HL-60 (cell line): Measurements from ENCODE around the gene BHMT2.
A peak's percentile ranks its signal among the peaks of the same experiment; 100 is the strongest.

Source experiments
- POLR2AphosphoS5 ChIP-seq: IDR thresholded peaks from 2 replicates; pipeline ENCODE4 v1.6.1; 2012; ENCODE audit warnings: low read depth
- SPI1 ChIP-seq: IDR thresholded peaks from 2 replicates; pipeline ENCODE4 v1.6.1; 2012; ENCODE audit warnings: low read depth, mild to moderate bottlenecking, borderline replicate concordance
- TF ChIP-seq, protein P1 (sequence below): IDR thresholded peaks from one replicate; pipeline ENCODE4 v1.5.1; 2011; ENCODE audit warnings: low read length, control low read depth, inconsistent platforms; ENCODE audit not compliant: insufficient read depth
- TF ChIP-seq, protein P2 (sequence below): IDR thresholded peaks from 2 replicates; pipeline ENCODE4 v1.6.1; 2012; ENCODE audit warnings: low read depth; ENCODE audit not compliant: insufficient replicate concordance

DNA sequence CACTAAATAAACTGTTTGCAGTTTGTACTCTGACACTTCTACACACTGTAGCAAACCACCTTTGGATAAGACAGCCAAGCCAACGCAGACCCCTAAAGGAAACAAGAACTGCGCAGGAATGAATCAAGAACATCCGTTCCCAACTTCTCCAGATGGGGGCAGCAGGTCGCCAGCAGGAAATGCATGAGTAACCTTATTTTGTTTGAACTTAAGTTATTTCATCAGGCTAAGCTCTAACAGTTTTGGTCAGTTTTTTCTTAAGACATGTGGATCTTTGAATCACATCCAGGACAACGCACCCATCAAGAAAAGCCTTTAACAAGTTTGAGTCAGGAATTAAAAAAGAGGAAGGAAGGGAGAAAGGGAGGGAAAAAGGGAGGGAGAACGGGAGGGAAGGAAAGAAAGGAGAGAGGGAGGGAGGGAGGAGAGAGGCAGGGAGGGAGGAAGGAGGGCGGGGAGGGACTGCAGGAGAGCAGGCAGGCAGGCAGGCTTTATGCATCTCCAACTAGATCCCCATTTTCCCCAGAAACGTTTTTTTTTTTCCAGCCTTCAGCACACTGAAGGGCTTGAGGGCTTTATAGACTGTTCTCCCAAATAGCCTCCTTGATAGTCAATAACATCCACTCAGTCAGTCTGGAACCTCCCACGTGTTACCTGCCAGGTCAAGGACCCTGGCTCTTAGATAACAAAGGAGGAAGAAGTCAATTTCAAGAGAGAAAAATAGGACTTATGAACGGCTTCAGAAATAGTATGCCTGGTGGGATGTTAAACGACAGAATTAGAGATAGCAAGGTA lies 64.3 kb downstream of the BHMT2 start:
- TF ChIP-seq, protein P1, sequence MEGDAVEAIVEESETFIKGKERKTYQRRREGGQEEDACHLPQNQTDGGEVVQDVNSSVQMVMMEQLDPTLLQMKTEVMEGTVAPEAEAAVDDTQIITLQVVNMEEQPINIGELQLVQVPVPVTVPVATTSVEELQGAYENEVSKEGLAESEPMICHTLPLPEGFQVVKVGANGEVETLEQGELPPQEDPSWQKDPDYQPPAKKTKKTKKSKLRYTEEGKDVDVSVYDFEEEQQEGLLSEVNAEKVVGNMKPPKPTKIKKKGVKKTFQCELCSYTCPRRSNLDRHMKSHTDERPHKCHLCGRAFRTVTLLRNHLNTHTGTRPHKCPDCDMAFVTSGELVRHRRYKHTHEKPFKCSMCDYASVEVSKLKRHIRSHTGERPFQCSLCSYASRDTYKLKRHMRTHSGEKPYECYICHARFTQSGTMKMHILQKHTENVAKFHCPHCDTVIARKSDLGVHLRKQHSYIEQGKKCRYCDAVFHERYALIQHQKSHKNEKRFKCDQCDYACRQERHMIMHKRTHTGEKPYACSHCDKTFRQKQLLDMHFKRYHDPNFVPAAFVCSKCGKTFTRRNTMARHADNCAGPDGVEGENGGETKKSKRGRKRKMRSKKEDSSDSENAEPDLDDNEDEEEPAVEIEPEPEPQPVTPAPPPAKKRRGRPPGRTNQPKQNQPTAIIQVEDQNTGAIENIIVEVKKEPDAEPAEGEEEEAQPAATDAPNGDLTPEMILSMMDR: peak; percentile 9
- TF ChIP-seq, protein P2, sequence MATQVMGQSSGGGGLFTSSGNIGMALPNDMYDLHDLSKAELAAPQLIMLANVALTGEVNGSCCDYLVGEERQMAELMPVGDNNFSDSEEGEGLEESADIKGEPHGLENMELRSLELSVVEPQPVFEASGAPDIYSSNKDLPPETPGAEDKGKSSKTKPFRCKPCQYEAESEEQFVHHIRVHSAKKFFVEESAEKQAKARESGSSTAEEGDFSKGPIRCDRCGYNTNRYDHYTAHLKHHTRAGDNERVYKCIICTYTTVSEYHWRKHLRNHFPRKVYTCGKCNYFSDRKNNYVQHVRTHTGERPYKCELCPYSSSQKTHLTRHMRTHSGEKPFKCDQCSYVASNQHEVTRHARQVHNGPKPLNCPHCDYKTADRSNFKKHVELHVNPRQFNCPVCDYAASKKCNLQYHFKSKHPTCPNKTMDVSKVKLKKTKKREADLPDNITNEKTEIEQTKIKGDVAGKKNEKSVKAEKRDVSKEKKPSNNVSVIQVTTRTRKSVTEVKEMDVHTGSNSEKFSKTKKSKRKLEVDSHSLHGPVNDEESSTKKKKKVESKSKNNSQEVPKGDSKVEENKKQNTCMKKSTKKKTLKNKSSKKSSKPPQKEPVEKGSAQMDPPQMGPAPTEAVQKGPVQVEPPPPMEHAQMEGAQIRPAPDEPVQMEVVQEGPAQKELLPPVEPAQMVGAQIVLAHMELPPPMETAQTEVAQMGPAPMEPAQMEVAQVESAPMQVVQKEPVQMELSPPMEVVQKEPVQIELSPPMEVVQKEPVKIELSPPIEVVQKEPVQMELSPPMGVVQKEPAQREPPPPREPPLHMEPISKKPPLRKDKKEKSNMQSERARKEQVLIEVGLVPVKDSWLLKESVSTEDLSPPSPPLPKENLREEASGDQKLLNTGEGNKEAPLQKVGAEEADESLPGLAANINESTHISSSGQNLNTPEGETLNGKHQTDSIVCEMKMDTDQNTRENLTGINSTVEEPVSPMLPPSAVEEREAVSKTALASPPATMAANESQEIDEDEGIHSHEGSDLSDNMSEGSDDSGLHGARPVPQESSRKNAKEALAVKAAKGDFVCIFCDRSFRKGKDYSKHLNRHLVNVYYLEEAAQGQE: no peak
- TF ChIP-seq POLR2AphosphoS5 (no peak), SPI1 (no peak)
